Measurements from ENCODE around the gene EXOC2.

The EXOC2 gene

DNA sequence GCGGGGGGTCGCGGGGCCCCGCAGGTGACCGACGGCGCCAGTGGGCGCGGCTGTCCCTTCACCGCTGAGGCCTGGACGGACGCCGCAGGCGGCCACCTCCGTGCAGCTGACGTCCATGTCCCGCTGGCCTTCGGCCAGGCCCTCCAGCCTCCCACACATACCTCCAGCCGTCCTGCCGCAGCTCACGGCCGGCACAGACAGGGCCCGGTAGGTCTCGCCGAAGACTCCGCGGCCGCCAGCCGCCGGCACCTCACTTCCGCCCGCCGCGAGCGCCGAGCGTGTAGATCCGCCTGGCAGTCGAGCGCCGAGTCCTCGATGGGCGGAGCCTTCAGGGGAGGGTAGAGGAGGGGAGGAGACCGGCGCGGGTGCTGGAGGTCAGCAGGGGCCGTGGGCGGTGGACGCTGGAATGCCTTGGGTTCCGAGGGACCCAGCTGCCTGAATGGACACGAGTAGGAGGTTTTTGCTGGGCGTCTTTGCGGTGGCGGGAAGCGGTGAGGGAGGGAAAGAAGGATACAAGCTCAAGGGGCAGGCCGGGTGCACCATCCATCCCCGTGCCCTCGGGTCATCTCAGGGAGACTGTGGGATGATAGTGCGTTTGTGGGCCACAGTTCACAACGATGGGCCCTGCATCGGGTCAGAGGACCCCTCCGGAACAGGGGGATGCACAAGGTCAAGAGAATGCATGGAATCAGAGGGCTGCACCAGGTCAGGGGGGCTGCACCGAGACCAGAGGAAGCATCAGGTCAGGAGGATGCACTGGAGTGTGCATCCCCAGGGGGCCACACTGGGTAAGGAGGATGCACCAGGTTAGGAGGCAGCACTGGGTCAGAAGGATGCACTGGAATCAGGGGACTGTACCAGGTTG, at the start of gene EXOC2:
EXOC2 (minus strand) TSS at position 282 of the 865 bp plus-strand sequence. CDS start 55,321 bp downstream, outside the sequence.
- peak; percentile 35 for DNase-seq

- no peak for DNase-seq
Observed at GRCh38 chr6:741410-742339, 48.7 kb upstream of the EXOC2 start.

- no peak for DNase-seq
Observed at GRCh38 chr6:736657-737446, 43.9 kb upstream of the EXOC2 start.

- DNase-seq, result peak; percentile 4
Observed at GRCh38 chr6:733431-734219, 40.7 kb upstream of the EXOC2 start.

- no peak for DNase-seq
Observed at GRCh38 chr6:731924-732323, 39.0 kb upstream of the EXOC2 start.

- no peak for DNase-seq
Observed at GRCh38 chr6:729606-730320, 36.8 kb upstream of the EXOC2 start.

GRCh38 chr6:727856-728255, 34.9 kb upstream of the EXOC2 start:
- DNase-seq, result no peak

DNA sequence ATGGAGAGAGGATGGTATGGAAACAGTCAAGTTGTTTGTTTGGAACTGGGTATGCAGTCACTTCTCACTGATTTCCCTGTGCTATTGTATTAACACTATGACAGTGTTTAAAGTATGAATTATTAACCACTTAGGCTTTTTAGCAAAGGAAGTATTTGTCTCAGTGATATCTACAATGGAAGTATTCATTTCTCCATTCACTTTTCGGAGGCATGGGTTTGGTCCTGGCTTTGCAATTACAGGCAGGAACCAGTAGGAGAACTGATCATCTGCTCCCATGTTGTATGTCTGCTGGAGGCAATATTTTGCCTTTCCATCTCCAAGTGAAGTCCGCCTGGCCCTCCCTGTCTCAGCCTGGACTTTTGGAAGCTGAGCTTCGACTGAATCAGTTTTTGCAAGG, 30.6 kb upstream of the EXOC2 start:
- DNase-seq, result no peak

GRCh38 chr6:722608-723007, 29.7 kb upstream of the EXOC2 start:
- no peak for DNase-seq

- peak; percentile 3 for DNase-seq
Observed at GRCh38 chr6:722077-722524, 29.2 kb upstream of the EXOC2 start.

DNA sequence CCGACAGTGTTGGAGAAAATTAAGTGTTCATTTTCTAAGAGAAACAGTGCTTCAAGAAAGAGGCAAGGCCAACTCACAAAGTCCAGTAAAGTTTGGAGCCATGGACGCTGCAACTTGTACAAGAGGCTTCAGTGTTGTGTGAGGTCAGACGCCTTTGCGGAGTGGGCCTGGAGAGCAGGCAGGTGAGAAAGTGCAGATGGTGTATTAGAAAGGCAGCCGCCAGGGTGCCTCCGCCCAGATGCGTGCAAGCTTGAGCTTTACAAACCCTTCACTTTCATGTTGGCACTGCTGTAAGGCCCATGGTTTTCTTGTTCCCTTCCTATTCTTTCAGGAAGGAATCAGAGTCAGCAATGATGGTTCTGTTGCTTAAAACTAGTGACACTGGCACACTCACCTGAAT, 25.4 kb upstream of the EXOC2 start:
- no peak for DNase-seq

DNA sequence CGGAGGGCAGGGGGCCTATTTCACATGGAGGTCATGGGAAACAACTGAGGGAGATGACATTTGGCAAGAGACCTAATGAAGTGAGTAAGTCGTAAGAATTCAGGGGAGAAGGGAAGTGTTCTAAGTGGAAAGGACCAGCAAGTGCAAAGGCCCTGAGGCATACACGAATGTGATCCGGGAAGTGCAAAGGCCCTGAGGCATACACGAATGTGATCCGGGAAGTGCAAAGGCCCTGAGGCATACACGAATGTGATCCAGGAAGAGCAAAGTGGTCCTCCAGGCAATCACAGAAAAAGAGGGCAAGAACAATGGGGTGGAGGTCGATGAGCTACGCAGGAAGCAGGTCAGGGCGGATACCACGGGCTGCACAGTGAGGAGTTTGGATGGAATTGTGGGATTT, 24.2 kb upstream of the EXOC2 start:
- no peak for DNase-seq

- peak; percentile 43 for DNase-seq
Observed at GRCh38 chr6:715709-716491, 23.0 kb upstream of the EXOC2 start.

DNA sequence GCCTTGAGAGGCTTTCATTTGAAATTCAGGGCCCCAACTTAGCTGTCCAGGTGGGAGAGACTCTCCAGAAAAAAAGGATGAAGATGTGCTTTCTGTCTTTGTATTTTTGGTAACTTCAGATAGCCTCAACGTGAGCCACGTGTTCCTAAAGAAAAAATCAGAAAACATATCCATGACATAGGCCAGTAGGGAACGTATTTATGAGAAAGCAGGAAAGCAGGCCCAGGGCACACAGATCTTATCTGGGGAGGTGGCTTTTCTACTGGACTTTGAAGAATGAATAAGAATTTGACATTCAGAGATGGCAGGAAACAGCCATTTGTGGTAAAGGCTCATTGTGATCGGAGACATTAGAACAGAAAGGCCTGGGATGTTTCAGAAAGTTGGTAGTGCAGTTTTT, 21.2 kb upstream of the EXOC2 start:
- no peak for DNase-seq

DNA sequence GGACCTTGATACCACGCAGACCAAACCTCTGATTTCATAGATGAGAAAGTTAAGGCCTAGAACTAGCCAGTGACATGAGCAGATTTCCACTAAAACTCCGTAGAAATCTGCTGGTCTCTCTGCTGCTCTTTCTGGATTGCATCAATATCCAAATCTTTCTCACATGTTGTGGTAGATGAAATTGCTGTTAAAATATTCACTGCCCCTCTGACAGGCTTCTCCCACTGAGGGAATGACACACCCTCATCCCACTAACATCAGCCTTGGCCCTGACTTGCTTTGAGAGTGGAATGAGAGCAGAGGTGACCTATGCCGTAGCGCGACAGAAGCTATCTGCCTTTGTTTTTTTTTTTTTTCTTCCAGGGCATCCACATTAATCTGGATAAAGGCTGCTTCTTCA, 20.4 kb upstream of the EXOC2 start:
- no peak for DNase-seq

DNA sequence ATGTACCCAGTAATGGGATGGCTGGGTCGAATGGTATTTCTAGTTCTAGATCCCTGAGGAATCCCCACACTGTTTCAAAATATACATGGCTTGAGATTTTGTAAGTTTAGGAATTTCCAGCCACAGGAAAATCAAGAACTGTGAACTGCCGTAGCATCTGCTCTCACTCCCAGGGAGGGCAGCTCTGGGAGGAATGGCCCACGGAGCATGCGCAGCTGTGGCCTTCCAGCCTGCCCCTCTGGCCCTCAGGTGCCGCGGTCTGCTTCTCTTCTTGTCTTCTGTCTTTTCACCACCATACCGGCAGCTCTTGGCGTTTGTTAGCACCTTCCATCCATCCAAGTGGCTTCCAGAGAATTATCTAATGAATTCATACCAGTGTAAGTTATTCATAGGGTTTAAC, 19.9 kb upstream of the EXOC2 start:
- no peak for DNase-seq

DNA sequence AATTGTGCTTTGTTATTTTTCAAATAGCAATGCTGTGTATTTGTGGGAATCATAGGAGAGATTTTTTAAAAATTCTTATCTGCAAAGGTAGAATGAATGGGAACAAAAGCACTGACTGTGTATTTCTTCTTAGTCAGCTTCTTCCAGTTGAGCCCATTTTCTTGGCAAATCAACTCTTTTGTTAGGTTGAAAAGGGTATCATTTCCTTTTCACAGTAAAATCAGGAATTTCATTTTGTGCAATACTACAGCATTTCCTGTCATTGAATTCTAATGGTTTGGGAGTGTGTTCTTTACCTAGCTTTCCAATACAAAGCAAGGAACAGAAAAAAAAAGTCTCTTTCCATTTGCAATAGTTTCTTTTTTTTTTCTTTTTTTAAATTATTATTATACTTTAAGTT, 19.0 kb upstream of the EXOC2 start:
- no peak for DNase-seq

GRCh38 chr6:710601-711571, 17.9 kb upstream of the EXOC2 start:
- DNase-seq, result peak; percentile 39

GRCh38 chr6:709471-710056, 16.6 kb upstream of the EXOC2 start:
- peak; percentile 2 for DNase-seq
